Measurements from ENCODE around the gene HIPK1.

Gene HIPK1

GRCh38 chr1:113934511-113935055 lies 5.5 kb downstream of the HIPK1 start:
- no peak for DNase-seq (ENCODE audit: low spot score)
- in situ Hi-C loops (cut with MboI; ENCODE audit: low pct_unique_long_range_greater_than_20kb, low sequenced_read_pairs, unreplicated experiment) = loop anchor here (10.0 kb wide), 1 partner anchor 110 kb away; no protein-coding TSS in a partner anchor
- no peak for TF ChIP-seq CTCF (IDR thresholded peaks at IDR 0.05; ENCODE audit: extremely low read depth, insufficient read depth, missing control alignments)

- DNase-seq (ENCODE audit: low spot score) = no peak
- TF ChIP-seq CTCF (IDR thresholded peaks at IDR 0.05; ENCODE audit: extremely low read depth, insufficient read depth, missing control alignments) = no peak
- in situ Hi-C loops (cut with MboI; ENCODE audit: low pct_unique_long_range_greater_than_20kb, low sequenced_read_pairs, unreplicated experiment) = loop anchor here (10.0 kb wide), 1 partner anchor 110 kb away; no protein-coding TSS in a partner anchor
Measured at GRCh38 chr1:113935176-113935575, 6.1 kb downstream of the HIPK1 start.

GRCh38 chr1:113935970-113936369 lies 6.8 kb downstream of the HIPK1 start:
- in situ Hi-C loops (cut with MboI; ENCODE audit: low pct_unique_long_range_greater_than_20kb, low sequenced_read_pairs, unreplicated experiment) = loop anchor here (10.0 kb wide), 1 partner anchor 111 kb away; no protein-coding TSS in a partner anchor
- no peak for DNase-seq (ENCODE audit: low spot score)
- no peak for TF ChIP-seq CTCF (IDR thresholded peaks at IDR 0.05; ENCODE audit: extremely low read depth, insufficient read depth, missing control alignments)

GRCh38 chr1:113937146-113937545 lies 8.0 kb downstream of the HIPK1 start:
- no peak for TF ChIP-seq CTCF (IDR thresholded peaks at IDR 0.05; ENCODE audit: extremely low read depth, insufficient read depth, missing control alignments)
- no peak for DNase-seq (ENCODE audit: low spot score)
- in situ Hi-C loops (cut with MboI; ENCODE audit: low pct_unique_long_range_greater_than_20kb, low sequenced_read_pairs, unreplicated experiment) = loop anchor here (10.0 kb wide), 1 partner anchor 112 kb away; no protein-coding TSS in a partner anchor

- no peak for TF ChIP-seq CTCF (IDR thresholded peaks at IDR 0.05; ENCODE audit: extremely low read depth, insufficient read depth, missing control alignments)
- DNase-seq (ENCODE audit: low spot score) = no peak
- in situ Hi-C loops (cut with MboI; ENCODE audit: low pct_unique_long_range_greater_than_20kb, low sequenced_read_pairs, unreplicated experiment) = loop anchor here (10.0 kb wide), 1 partner anchor 113 kb away; no protein-coding TSS in a partner anchor
Measured at GRCh38 chr1:113938192-113938591, 9.1 kb downstream of the HIPK1 start.

- in situ Hi-C loops (cut with MboI; ENCODE audit: low pct_unique_long_range_greater_than_20kb, low sequenced_read_pairs, unreplicated experiment) = no loop called here
- DNase-seq (ENCODE audit: low spot score) = no peak
- no peak for TF ChIP-seq CTCF (IDR thresholded peaks at IDR 0.05; ENCODE audit: extremely low read depth, insufficient read depth, missing control alignments)
Measured at GRCh38 chr1:113940365-113941244, 11.5 kb downstream of the HIPK1 start.
